SK-N-SH (cell line): ENCODE data around the gene DAPP1. TPM values are rescaled to one million over a fixed set of nuclear protein-coding genes. Genes with fewer than 3 reads are reported as not detected.

Experiments
- CTCF ChIA-PET: fragments of 300-600, 350-600 bp; formaldehyde crosslinking; extraction: SDS; loops from one replicate; lab custom pipeline; 2021; lab: Yijun Ruan, JAX
- POLR2A ChIA-PET: fragments of 350-600 bp; sonication (Branson Sonifier 250); formaldehyde crosslinking; extraction: SDS; loops from one replicate; lab custom pipeline; 2020; ENCODE audit warnings: antibody characterized with exemption, inconsistent platforms; lab: Yijun Ruan, JAX
- DNase-seq: peaks from one replicate; pipeline ENCODE4 v3.0.0; 2012
- H2AFZ ChIP-seq: fragments of 200-600 bp; sonication (generic); 2 replicates; pipeline ENCODE4 v1.8.1; 2016; ENCODE audit warnings: antibody characterized with exemption, mild to moderate bottlenecking, low read depth
- H3F3A ChIP-seq: fragments of 200-600 bp; sonication (generic); replicated peaks from 2 replicates; pipeline ENCODE3; 2016; ENCODE audit warnings: antibody characterized with exemption, mild to moderate bottlenecking; ENCODE audit not compliant: insufficient read depth
- H3K27ac ChIP-seq, 2 experiments: fragments of 200-500 bp in 1 of 2; fragments of 200-600 bp in 1 of 2; sonication (Bioruptor generic) in 1 of 2; sonication (generic), shearing (Covaris generic) in 1 of 2; 2 replicates each; pipeline versions ENCODE4 v1.5.1 to v1.6.1; 2014 to 2016; ENCODE audit warnings: low read depth in 2 of 2, inconsistent platforms in 1 of 2, low read length in 1 of 2, mild to moderate bottlenecking in 1 of 2, mixed read lengths in 1 of 2
- H3K27me3 ChIP-seq: fragments of 200-600 bp; sonication (generic), shearing (Covaris generic); 2 replicates; pipeline ENCODE4 v1.6.1; 2016; ENCODE audit warnings: mixed run types; ENCODE audit not compliant: insufficient read depth
- H3K36me3 ChIP-seq, 2 experiments: fragments of 200-500 bp in 1 of 2; fragments of 200-600 bp in 1 of 2; sonication (Bioruptor generic) in 1 of 2; sonication (generic) in 1 of 2; replicated peaks in 1 of 2; 2 replicates each; pipeline versions ENCODE3 to v1.5.1; 2014 to 2016; ENCODE audit warnings: low read length in 1 of 2, mild to moderate bottlenecking in 1 of 2; ENCODE audit not compliant: insufficient read depth in 2 of 2, control insufficient read depth in 1 of 2
- H3K4me1 ChIP-seq, 2 experiments: fragments of 200-500 bp in 1 of 2; fragments of 200-600 bp in 1 of 2; sonication (Bioruptor generic) in 1 of 2; sonication (generic), shearing (Covaris generic) in 1 of 2; 2 replicates each; pipeline versions ENCODE4 v1.5.1 to v1.6.1; 2014 to 2016; ENCODE audit warnings: low read depth in 1 of 2, low read length in 1 of 2, mixed run types in 1 of 2; ENCODE audit not compliant: insufficient read depth in 2 of 2, control insufficient read depth in 1 of 2
- H3K4me2 ChIP-seq: fragments of 200-600 bp; sonication (generic), shearing (Covaris generic); 2 replicates; pipeline ENCODE4 v1.6.1; 2017; ENCODE audit warnings: mixed run types
- H3K4me3 ChIP-seq, 2 experiments: fragments of 200-500 bp in 1 of 2; fragments of 200-600 bp in 1 of 2; sonication (Bioruptor generic) in 1 of 2; sonication (generic), shearing (Covaris generic) in 1 of 2; 2 replicates each; pipeline versions ENCODE4 v1.5.1 to v1.8.1; 2014 to 2016; ENCODE audit warnings: low read depth in 2 of 2, inconsistent platforms in 1 of 2, low read length in 1 of 2, mild to moderate bottlenecking in 1 of 2, mixed read lengths in 1 of 2, moderate library complexity in 1 of 2
- H3K79me2 ChIP-seq: fragments of 200-600 bp; sonication (generic); 2 replicates; pipeline ENCODE4 v1.8.1; 2017; ENCODE audit warnings: mild to moderate bottlenecking; ENCODE audit not compliant: insufficient read depth
- H3K9ac ChIP-seq: fragments of 200-600 bp; sonication (generic); 2 replicates; pipeline ENCODE4 v1.6.1; 2017; ENCODE audit warnings: mixed run types
- H3K9me2 ChIP-seq: fragments of 200-600 bp; sonication (generic); 2 replicates; pipeline ENCODE4 v1.6.1; 2017; ENCODE audit warnings: mixed run types
- H3K9me3 ChIP-seq: fragments of 200-600 bp; sonication (generic); 2 replicates; pipeline ENCODE4 v1.6.1; 2017; ENCODE audit warnings: mixed run types, mild to moderate bottlenecking, moderate library complexity
- H4K20me1 ChIP-seq: fragments of 200-600 bp; sonication (generic); 2 replicates; pipeline ENCODE4 v1.6.1; 2017; ENCODE audit warnings: mild to moderate bottlenecking, mixed run types; ENCODE audit not compliant: insufficient read depth
- EP300 ChIP-seq, 2 experiments: IDR thresholded peaks; 2 replicates each; pipeline versions ENCODE4 v1.4.0 to v1.6.1; 2012; ENCODE audit warnings: borderline replicate concordance in 1 of 2, low read depth in 1 of 2, low read length in 1 of 2
- FOSL2 ChIP-seq: IDR thresholded peaks from 2 replicates; pipeline ENCODE4 v1.4.0; 2012; ENCODE audit warnings: low read depth, mild to moderate bottlenecking, moderate library complexity, borderline replicate concordance
- FOXM1 ChIP-seq: IDR thresholded peaks from 2 replicates; pipeline ENCODE4 v1.4.0; 2012; ENCODE audit warnings: low read depth, mild to moderate bottlenecking
- GABPA ChIP-seq: IDR thresholded peaks from 2 replicates; pipeline ENCODE4 v1.4.0; 2012; ENCODE audit warnings: low read depth, mild to moderate bottlenecking
- MAX ChIP-seq: IDR thresholded peaks from 2 replicates; pipeline ENCODE4 v1.4.0; 2012; ENCODE audit warnings: low read depth
- NRF1 ChIP-seq: IDR thresholded peaks from 2 replicates; pipeline ENCODE4 v1.6.1; 2012; ENCODE audit warnings: low read depth, mild to moderate bottlenecking, low read length
- POLR2AphosphoS5 ChIP-seq: IDR thresholded peaks from 2 replicates; pipeline ENCODE4 v1.6.1; 2012; ENCODE audit warnings: low read depth, low read length
- SMC3 ChIP-seq: IDR thresholded peaks from 2 replicates; pipeline ENCODE4 v1.6.1; 2012; ENCODE audit warnings: low read depth, low read length, improper control_type of control experiment
- TAF1 ChIP-seq: IDR thresholded peaks from 2 replicates; pipeline ENCODE4 v1.6.1; 2012; ENCODE audit warnings: low read depth, mild to moderate bottlenecking, low read length, moderate library complexity, borderline replicate concordance
- TEAD4 ChIP-seq: IDR thresholded peaks from 2 replicates; pipeline ENCODE4 v1.4.0; 2012; ENCODE audit warnings: mild to moderate bottlenecking, borderline replicate concordance; ENCODE audit not compliant: insufficient read depth
- WGBS: methylation state at CpG from one replicate; pipeline ENCODE4 v1.1.6; 2017; ENCODE audit warnings: low lambda C conversion rate; 5-methylcytosine and 5-hydroxymethylcytosine counted together
- polyA plus RNA-seq, 3 experiments: library from polyadenylated mRNA; depleted of rRNA; stranded (reverse); fragments of >200 nt; gene quantifications; 2 replicates each; pipeline ENCODE4 v1.2.3, GENCODE V29; 2012

DAPP1 gene
- polyA plus RNA-seq, 1 of the 3 experiments (the other 2 are of a cell fraction) = not detected

GRCh38 chr4:99821918-99822503, 5.4 kb downstream of the DAPP1 start:
- no peaks in the 10 kb centered on the region for H3K27me3 ChIP-seq
- H3K9me3 ChIP-seq = no peaks in the 10 kb centered on the region
- H3K36me3 ChIP-seq = no peaks in the 10 kb centered on the region
- no peaks in the 10 kb centered on the region for H4K20me1 ChIP-seq
- no peak overlapping the region for H3K4me2 ChIP-seq
- no peaks in the 10 kb centered on the region for H3F3A ChIP-seq
- WGBS = 34% methylated on average over 4 of the region's 4 CpGs
- H3K9me2 ChIP-seq = no peaks in the 10 kb centered on the region
- no peak overlapping the region for H2AFZ ChIP-seq
- CTCF ChIA-PET = interaction anchor here (0.9 kb wide), 1 partner anchor 10 kb away, joined by 4 read pairs; no protein-coding TSS in a partner anchor
- H3K4me3 ChIP-seq = no peak overlapping the region
- POLR2A ChIA-PET = no interaction called here
- no peak overlapping the region for H3K27ac ChIP-seq
- TF ChIP-seq POLR2AphosphoS5 (no peak), TAF1 (no peak), FOXM1 (no peak), EP300 (IDR thresholded peaks at IDR 0.05; ENCODE audit: borderline replicate concordance in 1 of 2, low read depth in 1 of 2, low read length in 1 of 2) (no peak), GABPA (no peak), NRF1 (no peak), MAX (no peak)
- no peak overlapping the region for H3K9ac ChIP-seq
- no peaks in the 10 kb centered on the region; a peak in 1 of 4 replicates for H3K4me1 ChIP-seq
- DNase-seq = no peak
- no peaks in the 10 kb centered on the region for H3K79me2 ChIP-seq

- Histone ChIP-seq H3F3A (no peaks in the 10 kb centered on the region), H4K20me1 (no peaks in the 10 kb centered on the region), H3K79me2 (no peaks in the 10 kb centered on the region), H2AFZ (no peak overlapping the region), H3K36me3 (no peaks in the 10 kb centered on the region), H3K4me3 (no peak overlapping the region)
- CTCF ChIA-PET = interaction anchor here (0.9 kb wide), 1 partner anchor 11 kb away, joined by 4 read pairs; no protein-coding TSS in a partner anchor
- no peak for DNase-seq
- TF ChIP-seq FOXM1 = no peak
- no peak for TF ChIP-seq SMC3
- TF ChIP-seq TAF1 = no peak
- TF ChIP-seq, all 33 proteins: peak for 0
- Histone ChIP-seq H3K9me2 (no peaks in the 10 kb centered on the region), H3K27ac (no peak overlapping the region), H3K4me1 (no peaks in the 10 kb centered on the region; a peak in 1 of 4 replicates), H3K9ac (no peak overlapping the region), H3K27me3 (no peaks in the 10 kb centered on the region), H3K4me2 (no peak overlapping the region), H3K9me3 (no peaks in the 10 kb centered on the region)
- WGBS = 43% methylated on average over 3 of the region's 3 CpGs
- POLR2A ChIA-PET = no interaction called here
Observed at GRCh38 chr4:99822734-99823133, 6.1 kb downstream of the DAPP1 start.

- Histone ChIP-seq H3K27ac (no peak overlapping the region), H3K9me2 (no peaks in the 10 kb centered on the region), H3K36me3 (no peaks in the 10 kb centered on the region), H3K4me1 (no peaks in the 10 kb centered on the region; a peak in 1 of 4 replicates), H3K9ac (no peak overlapping the region), H2AFZ (no peak overlapping the region), H3F3A (no peaks in the 10 kb centered on the region), H3K9me3 (no peaks in the 10 kb centered on the region), H3K79me2 (no peaks in the 10 kb centered on the region), H3K27me3 (no peaks in the 10 kb centered on the region), H4K20me1 (no peaks in the 10 kb centered on the region), H3K4me2 (no peak overlapping the region), H3K4me3 (no peak overlapping the region)
- 55% methylated on average over 3 of the region's 3 CpGs for WGBS
- ChIA-PET CTCF (interaction anchor here (1.5 kb wide), 1 partner anchor 12 kb away, joined by 4 read pairs; no protein-coding TSS in a partner anchor), POLR2A (no interaction called here)
- no peak for TF ChIP-seq TEAD4
- TF ChIP-seq FOSL2 = no peak
- DNase-seq = no peak
Observed at GRCh38 chr4:99824070-99824599, 7.5 kb downstream of the DAPP1 start.
